ENCODE measurements around the gene CD2.

The CD2 gene

GRCh38 chr1:116762781-116763115 is 8.5 kb downstream of the CD2 start:
- DNase-seq = no peak

GRCh38 chr1:116763116-116763786 is 9.0 kb downstream of the CD2 start:
- DNase-seq = no peak

- DNase-seq = peak; percentile 24
These were observed 9.7 kb downstream of the CD2 start for GRCh38 chr1:116763787-116764465.

- no peak for DNase-seq
These were observed 10.3 kb downstream of the CD2 start for GRCh38 chr1:116764466-116764898.

GRCh38 chr1:116764906-116765862 is 11.0 kb downstream of the CD2 start:
- no peak for DNase-seq

- no peak for DNase-seq
These were observed 11.7 kb downstream of the CD2 start for GRCh38 chr1:116765962-116766361.

GRCh38 chr1:116766616-116767469 is 12.6 kb downstream of the CD2 start:
- no peak for DNase-seq

- DNase-seq = no peak
These were observed 13.7 kb downstream of the CD2 start for GRCh38 chr1:116767782-116768382.

GRCh38 chr1:116768416-116769103 is 14.3 kb downstream of the CD2 start:
- no peak for DNase-seq

- no peak for DNase-seq
These were observed 14.8 kb downstream of the CD2 start for GRCh38 chr1:116769104-116769452.

- no peak for DNase-seq
These were observed 15.3 kb downstream of the CD2 start for GRCh38 chr1:116769561-116769977.

- no peak for DNase-seq
These were observed 15.8 kb downstream of the CD2 start for GRCh38 chr1:116769994-116770393.

GRCh38 chr1:116770625-116771024 is 16.4 kb downstream of the CD2 start:
- no peak for DNase-seq

- DNase-seq = no peak
These were observed 17.9 kb downstream of the CD2 start for GRCh38 chr1:116771997-116772647.

GRCh38 chr1:116772648-116773045 is 18.4 kb downstream of the CD2 start:
- no peak for DNase-seq

- no peak for DNase-seq
These were observed 21.0 kb downstream of the CD2 start for GRCh38 chr1:116775116-116775752.

- DNase-seq = no peak
These were observed 23.9 kb downstream of the CD2 start for GRCh38 chr1:116777831-116778830.

- no peak for DNase-seq
These were observed 26.8 kb downstream of the CD2 start for GRCh38 chr1:116781034-116781433.

- DNase-seq = no peak
These were observed 30.8 kb downstream of the CD2 start for GRCh38 chr1:116785006-116785405.

All from NCI-H774 (cell line).